GM23338 (cell line): Measurements from ENCODE around the gene MUC6. TPM values are rescaled to one million over a fixed set of nuclear protein-coding genes. Genes with fewer than 3 reads are reported as not detected.

Source experiments
- ATAC-seq: fragments of 200-7000 bp; cut with Tn5 transposase; 3 replicates; pipeline ENCODE4 v1.9.1; 2020
- DNase-seq: peaks from one replicate; pipeline ENCODE4 v3.0.0-alpha.2; 2015; ENCODE audit warnings: low spot score
- H2AFZ ChIP-seq: fragments of 200-600 bp; sonication (generic); 2 replicates; pipeline ENCODE4 v1.8.0; 2016; ENCODE audit warnings: antibody characterized with exemption, mild to moderate bottlenecking, moderate library complexity
- H3F3A ChIP-seq: fragments of 200-600 bp; sonication (generic); replicated peaks from 2 replicates; pipeline ENCODE4 v1.8.0; 2017; ENCODE audit warnings: antibody characterized with exemption, mixed run types, low read depth
- H3K27ac ChIP-seq: fragments of 200-600 bp; sonication (generic); 2 replicates; pipeline ENCODE4 v1.6.1; 2016; ENCODE audit warnings: low read depth
- H3K27me3 ChIP-seq: fragments of 200-600 bp; sonication (generic); 2 replicates; pipeline ENCODE4 v1.8.0; 2016; ENCODE audit warnings: mild to moderate bottlenecking, mixed run types, moderate library complexity; ENCODE audit not compliant: insufficient read depth
- H3K36me3 ChIP-seq: fragments of 200-600 bp; sonication (generic); 2 replicates; pipeline ENCODE4 v1.8.0; 2016; ENCODE audit warnings: mild to moderate bottlenecking; ENCODE audit not compliant: insufficient read depth
- H3K4me1 ChIP-seq: fragments of 200-600 bp; sonication (generic); 2 replicates; pipeline ENCODE4 v1.8.0; 2016; ENCODE audit warnings: mild to moderate bottlenecking, moderate library complexity; ENCODE audit not compliant: insufficient read depth
- H3K4me2 ChIP-seq: fragments of 200-600 bp; sonication (generic); 2 replicates; pipeline ENCODE4 v1.7.1; 2017; ENCODE audit warnings: mixed run types
- H3K4me3 ChIP-seq: fragments of 200-600 bp; sonication (generic); 2 replicates; pipeline ENCODE4 v1.6.1; 2016; ENCODE audit warnings: mixed run types
- H3K79me2 ChIP-seq: fragments of 200-600 bp; sonication (generic); replicated peaks from 2 replicates; pipeline ENCODE4 v1.8.0; 2017; ENCODE audit warnings: mild to moderate bottlenecking; ENCODE audit not compliant: insufficient read depth
- H3K9me2 ChIP-seq: fragments of 200-600 bp; sonication (generic); 2 replicates; pipeline ENCODE4 v1.8.0; 2017; ENCODE audit not compliant: insufficient read depth
- H4K20me1 ChIP-seq: fragments of 200-600 bp; sonication (generic); replicated peaks from 2 replicates; pipeline ENCODE4 v1.8.0; 2017; ENCODE audit warnings: mild to moderate bottlenecking; ENCODE audit not compliant: insufficient read depth
- H3K27ac Mint-ChIP-seq: 2 replicates; pipeline ENCODE4 v1.8.0; 2020; ENCODE audit warnings: inconsistent platforms, mild to moderate bottlenecking, moderate library complexity, mixed read lengths
- H3K27me3 Mint-ChIP-seq: 3 replicates; pipeline ENCODE4 v1.8.0; 2022; ENCODE audit warnings: low read depth, mild to moderate bottlenecking, moderate library complexity, mixed read lengths, inconsistent platforms; ENCODE audit not compliant: insufficient read depth, poor library complexity
- H3K36me3 Mint-ChIP-seq: 3 replicates; pipeline ENCODE4 v1.8.0; 2021; ENCODE audit warnings: low read depth, mild to moderate bottlenecking, inconsistent platforms, moderate library complexity, mixed read lengths
- H3K4me1 Mint-ChIP-seq: 3 replicates; pipeline ENCODE4 v1.8.0; 2020; ENCODE audit warnings: mild to moderate bottlenecking, inconsistent platforms, mixed read lengths
- H3K4me3 Mint-ChIP-seq: 3 replicates; pipeline ENCODE4 v1.8.0; 2021; ENCODE audit warnings: moderate library complexity, mild to moderate bottlenecking, inconsistent platforms, mixed read lengths
- H3K9me3 Mint-ChIP-seq: 3 replicates; pipeline ENCODE4 v1.8.0; 2020; ENCODE audit warnings: moderate library complexity, mild to moderate bottlenecking, inconsistent platforms, mixed read lengths
- CTCF ChIP-seq, 2 experiments: fragments of 200-600 bp in 1 of 2; sonication (generic) in 1 of 2; conservative IDR thresholded peaks; 2 replicates each; pipeline versions ENCODE4 v1.5.1 to v1.6.1; 2016 to 2017; ENCODE audit warnings: antibody characterized with exemption in 2 of 2, low read depth in 2 of 2, mild to moderate bottlenecking in 2 of 2, moderate library complexity in 1 of 2
- ETS1 ChIP-seq: IDR thresholded peaks from 2 replicates; pipeline ENCODE4 v1.6.1; 2016; ENCODE audit warnings: antibody characterized with exemption
- EZH2 ChIP-seq: fragments of 200-600 bp; sonication (generic); IDR thresholded peaks from one replicate; pipeline ENCODE4 v1.8.0; 2017; ENCODE audit warnings: antibody characterized with exemption, mild to moderate bottlenecking, low read depth; ENCODE audit not compliant: unreplicated experiment
- JUNB ChIP-seq: IDR thresholded peaks from one replicate; pipeline ENCODE4 v1.6.1; 2016; ENCODE audit warnings: antibody characterized with exemption; ENCODE audit not compliant: unreplicated experiment
- NANOG ChIP-seq: IDR thresholded peaks from 2 replicates; pipeline ENCODE4 v1.6.1; 2016; ENCODE audit warnings: antibody characterized with exemption, borderline replicate concordance
- REST ChIP-seq: IDR thresholded peaks from one replicate; pipeline ENCODE4 v1.6.1; 2018; ENCODE audit warnings: antibody characterized with exemption; ENCODE audit not compliant: unreplicated experiment
- STAT1 ChIP-seq: IDR thresholded peaks from one replicate; pipeline ENCODE4 v1.6.1; 2016; ENCODE audit warnings: antibody characterized with exemption; ENCODE audit not compliant: unreplicated experiment
- ZNF114 ChIP-seq: fragments of 250-450 bp; sonication (Bioruptor Pico); IDR thresholded peaks from 2 replicates; pipeline ENCODE4 v1.5.0; 2020; ENCODE audit warnings: mild to moderate bottlenecking, moderate library complexity
- ZNF331 ChIP-seq: fragments of 250-450 bp; sonication (Bioruptor Pico); IDR thresholded peaks from 2 replicates; pipeline ENCODE4 v1.5.0; 2020; ENCODE audit warnings: low read depth, mild to moderate bottlenecking, moderate library complexity
- polyA plus RNA-seq: library from polyadenylated mRNA; unstranded; fragments of >200 nt; fragmentation: Nextera tagmentation; extraction: Ambion mirVana; gene quantifications from 2 replicates; pipeline ENCODE4 v1.2.1, GENCODE V29; 2016
- total RNA-seq: library from RNA; depleted of rRNA; stranded (reverse); fragments of >200 nt; shearing (Covaris generic); gene quantifications from 2 replicates; pipeline ENCODE4 v1.2.3, GENCODE V29; 2014
- TF ChIP-seq, protein P1 (sequence below): fragments of 250-450 bp; sonication (Bioruptor Pico); IDR thresholded peaks from 2 replicates; pipeline ENCODE4 v1.5.0; 2020; ENCODE audit warnings: mild to moderate bottlenecking, moderate library complexity

MUC6 gene
- total and polyA plus RNA-seq, 2 experiments from 2014 or later = not detected

GRCh38 chr11:1082346-1082727 lies 45.8 kb upstream of the MUC6 start (continued):
- TF ChIP-seq, protein P1, sequence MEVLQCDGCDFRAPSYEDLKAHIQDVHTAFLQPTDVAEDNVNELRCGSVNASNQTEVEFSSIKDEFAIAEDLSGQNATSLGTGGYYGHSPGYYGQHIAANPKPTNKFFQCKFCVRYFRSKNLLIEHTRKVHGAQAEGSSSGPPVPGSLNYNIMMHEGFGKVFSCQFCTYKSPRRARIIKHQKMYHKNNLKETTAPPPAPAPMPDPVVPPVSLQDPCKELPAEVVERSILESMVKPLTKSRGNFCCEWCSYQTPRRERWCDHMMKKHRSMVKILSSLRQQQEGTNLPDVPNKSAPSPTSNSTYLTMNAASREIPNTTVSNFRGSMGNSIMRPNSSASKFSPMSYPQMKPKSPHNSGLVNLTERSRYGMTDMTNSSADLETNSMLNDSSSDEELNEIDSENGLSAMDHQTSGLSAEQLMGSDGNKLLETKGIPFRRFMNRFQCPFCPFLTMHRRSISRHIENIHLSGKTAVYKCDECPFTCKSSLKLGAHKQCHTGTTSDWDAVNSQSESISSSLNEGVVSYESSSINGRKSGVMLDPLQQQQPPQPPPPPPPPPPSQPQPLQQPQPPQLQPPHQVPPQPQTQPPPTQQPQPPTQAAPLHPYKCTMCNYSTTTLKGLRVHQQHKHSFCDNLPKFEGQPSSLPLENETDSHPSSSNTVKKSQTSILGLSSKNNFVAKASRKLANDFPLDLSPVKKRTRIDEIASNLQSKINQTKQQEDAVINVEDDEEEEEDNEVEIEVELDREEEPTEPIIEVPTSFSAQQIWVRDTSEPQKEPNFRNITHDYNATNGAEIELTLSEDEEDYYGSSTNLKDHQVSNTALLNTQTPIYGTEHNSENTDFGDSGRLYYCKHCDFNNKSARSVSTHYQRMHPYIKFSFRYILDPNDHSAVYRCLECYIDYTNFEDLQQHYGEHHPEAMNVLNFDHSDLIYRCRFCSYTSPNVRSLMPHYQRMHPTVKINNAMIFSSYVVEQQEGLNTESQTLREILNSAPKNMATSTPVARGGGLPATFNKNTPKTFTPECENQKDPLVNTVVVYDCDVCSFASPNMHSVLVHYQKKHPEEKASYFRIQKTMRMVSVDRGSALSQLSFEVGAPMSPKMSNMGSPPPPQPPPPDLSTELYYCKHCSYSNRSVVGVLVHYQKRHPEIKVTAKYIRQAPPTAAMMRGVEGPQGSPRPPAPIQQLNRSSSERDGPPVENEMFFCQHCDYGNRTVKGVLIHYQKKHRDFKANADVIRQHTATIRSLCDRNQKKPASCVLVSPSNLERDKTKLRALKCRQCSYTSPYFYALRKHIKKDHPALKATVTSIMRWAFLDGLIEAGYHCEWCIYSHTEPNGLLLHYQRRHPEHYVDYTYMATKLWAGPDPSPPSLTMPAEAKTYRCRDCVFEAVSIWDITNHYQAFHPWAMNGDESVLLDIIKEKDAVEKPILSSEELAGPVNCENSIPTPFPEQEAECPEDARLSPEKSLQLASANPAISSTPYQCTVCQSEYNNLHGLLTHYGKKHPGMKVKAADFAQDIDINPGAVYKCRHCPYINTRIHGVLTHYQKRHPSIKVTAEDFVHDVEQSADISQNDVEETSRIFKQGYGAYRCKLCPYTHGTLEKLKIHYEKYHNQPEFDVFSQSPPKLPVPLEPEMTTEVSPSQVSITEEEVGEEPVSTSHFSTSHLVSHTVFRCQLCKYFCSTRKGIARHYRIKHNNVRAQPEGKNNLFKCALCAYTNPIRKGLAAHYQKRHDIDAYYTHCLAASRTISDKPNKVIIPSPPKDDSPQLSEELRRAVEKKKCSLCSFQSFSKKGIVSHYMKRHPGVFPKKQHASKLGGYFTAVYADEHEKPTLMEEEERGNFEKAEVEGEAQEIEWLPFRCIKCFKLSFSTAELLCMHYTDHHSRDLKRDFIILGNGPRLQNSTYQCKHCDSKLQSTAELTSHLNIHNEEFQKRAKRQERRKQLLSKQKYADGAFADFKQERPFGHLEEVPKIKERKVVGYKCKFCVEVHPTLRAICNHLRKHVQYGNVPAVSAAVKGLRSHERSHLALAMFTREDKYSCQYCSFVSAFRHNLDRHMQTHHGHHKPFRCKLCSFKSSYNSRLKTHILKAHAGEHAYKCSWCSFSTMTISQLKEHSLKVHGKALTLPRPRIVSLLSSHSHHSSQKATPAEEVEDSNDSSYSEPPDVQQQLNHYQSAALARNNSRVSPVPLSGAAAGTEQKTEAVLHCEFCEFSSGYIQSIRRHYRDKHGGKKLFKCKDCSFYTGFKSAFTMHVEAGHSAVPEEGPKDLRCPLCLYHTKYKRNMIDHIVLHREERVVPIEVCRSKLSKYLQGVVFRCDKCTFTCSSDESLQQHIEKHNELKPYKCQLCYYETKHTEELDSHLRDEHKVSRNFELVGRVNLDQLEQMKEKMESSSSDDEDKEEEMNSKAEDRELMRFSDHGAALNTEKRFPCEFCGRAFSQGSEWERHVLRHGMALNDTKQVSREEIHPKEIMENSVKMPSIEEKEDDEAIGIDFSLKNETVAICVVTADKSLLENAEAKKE = no peak
- no peak for TF ChIP-seq CTCF (conservative IDR thresholded peaks at IDR 0.05; ENCODE audit: low read depth in 2 of 2)
- no peak for TF ChIP-seq EZH2
- TF ChIP-seq ZNF331 = no peak

GRCh38 chr11:1081601-1082311 lies 45.2 kb upstream of the MUC6 start:
- Histone ChIP-seq H3K9me2 (no peaks in the 10 kb centered on the region), H3F3A (no peaks in the 10 kb centered on the region), H3K79me2 (no peaks in the 10 kb centered on the region), H3K27me3 (no peaks in the 10 kb centered on the region), H3K36me3 (no peaks in the 10 kb centered on the region), H3K27ac (no peak overlapping the region), H4K20me1 (no peaks in the 10 kb centered on the region), H3K4me2 (no peak overlapping the region), H2AFZ (no peak overlapping the region), H3K4me1 (no peaks in the 10 kb centered on the region), H3K4me3 (no peak overlapping the region)
- Mint-ChIP-seq H3K4me1 (no peaks in the 10 kb centered on the region), H3K27me3 (peaks cover 3% of the 10 kb centered on the region), H3K27ac (no peak overlapping the region), H3K36me3 (no peaks in the 10 kb centered on the region), H3K9me3 (no peaks in the 10 kb centered on the region; the same call in 2 of the 3 replicates), H3K4me3 (no peak overlapping the region)
- ATAC-seq (no peak), DNase-seq (no peak)
- TF ChIP-seq NANOG = no peak
- TF ChIP-seq CTCF (conservative IDR thresholded peaks at IDR 0.05; ENCODE audit: low read depth in 2 of 2) = no peak
- no peak for TF ChIP-seq JUNB
- no peak for TF ChIP-seq REST
- no peak for TF ChIP-seq ETS1
- TF ChIP-seq ZNF114 (CRISPR knock-in tag) = no peak
- no peak for TF ChIP-seq STAT1
